Measurements from ENCODE around the gene CCDC112. TPM values are rescaled to one million over a fixed set of nuclear protein-coding genes. Genes with fewer than 3 reads are reported as not detected.

Gene CCDC112
- total RNA-seq, 1 donor from 2014 or later, result 13.0 TPM

DNA sequence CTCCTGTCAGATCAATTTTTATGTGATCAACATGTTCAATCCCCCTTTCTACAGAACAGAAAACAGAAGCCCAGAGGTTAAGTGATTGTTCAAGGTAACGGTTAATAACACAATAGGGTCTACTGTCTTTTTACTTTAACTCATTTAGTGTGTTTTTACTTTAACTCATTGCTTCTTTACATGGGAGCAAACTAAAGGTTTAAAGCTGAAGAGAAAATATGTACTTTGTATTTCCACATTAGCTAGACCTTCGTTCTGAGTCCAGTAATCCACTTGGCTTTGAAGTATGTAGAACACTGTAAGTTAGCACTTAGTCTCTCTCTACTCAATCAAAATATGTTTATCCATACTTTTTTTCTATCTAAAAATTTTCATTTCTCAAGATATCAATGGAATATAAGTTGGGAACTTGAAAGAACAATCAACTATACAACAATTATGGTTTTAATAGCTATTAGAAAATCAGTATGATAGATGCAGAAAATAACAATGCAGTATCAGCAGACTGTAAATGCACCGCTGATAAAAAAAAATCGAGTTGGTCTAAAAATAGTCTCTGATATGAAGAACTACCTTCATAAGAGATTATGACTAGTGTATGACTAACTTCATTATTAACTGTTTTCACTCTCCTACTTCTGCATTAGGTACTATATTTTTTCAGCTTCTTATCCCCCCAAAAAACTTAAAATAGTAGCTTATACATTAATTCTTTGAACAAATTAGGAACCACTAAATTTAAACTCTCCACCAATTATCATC, 54.4 kb downstream of the CCDC112 start:
- no peak overlapping the region for H3K4me3 Mint-ChIP-seq (ENCODE audit: unreplicated experiment)
- no peaks in the 10 kb centered on the region for H3K4me1 Mint-ChIP-seq (ENCODE audit: low read depth, unreplicated experiment)
- H3K36me3 ChIP-seq (ENCODE audit: insufficient read depth, low read length), result peaks cover under 1% of the 10 kb centered on the region
- FAIRE-seq (no peak), DNase-seq (ENCODE audit: low read depth) (peak; percentile 6)
- no peak overlapping the region for H3K9ac ChIP-seq (ENCODE audit: low read length)
- no peaks in the 10 kb centered on the region for H3K27me3 ChIP-seq (ENCODE audit: insufficient read depth, low read length)
- H3K4me2 ChIP-seq (ENCODE audit: low read length), result peak overlapping the region; percentile 7
- H3K27me3 Mint-ChIP-seq (ENCODE audit: low read depth, unreplicated experiment), result no peaks in the 10 kb centered on the region
- no peak overlapping the region for H2AFZ ChIP-seq (ENCODE audit: low read depth, low read length)
- peaks cover 4% of the 10 kb centered on the region for H3K4me1 ChIP-seq (ENCODE audit: insufficient read depth, low read length)
- H4K20me1 ChIP-seq (ENCODE audit: insufficient read depth, low read length), result peaks cover 26% of the 10 kb centered on the region
- H3K9me3 ChIP-seq (ENCODE audit: insufficient read depth, low read depth, low read length), result no peaks in the 10 kb centered on the region
- peaks cover 33% of the 10 kb centered on the region for H3K79me2 ChIP-seq (ENCODE audit: insufficient read depth, low read length)
- H3K4me3 ChIP-seq (ENCODE audit: insufficient read depth, low read depth, low read length), result no peak overlapping the region
- H3K27ac ChIP-seq (ENCODE audit: low read depth, low read length), result no peak overlapping the region
- no peaks in the 10 kb centered on the region for H3K9me3 Mint-ChIP-seq (ENCODE audit: unreplicated experiment)
- TF ChIP-seq EZH2 (IDR thresholded peaks at IDR 0.05; ENCODE audit: insufficient read depth, low read length), result no peak
- TF ChIP-seq, protein P1, sequence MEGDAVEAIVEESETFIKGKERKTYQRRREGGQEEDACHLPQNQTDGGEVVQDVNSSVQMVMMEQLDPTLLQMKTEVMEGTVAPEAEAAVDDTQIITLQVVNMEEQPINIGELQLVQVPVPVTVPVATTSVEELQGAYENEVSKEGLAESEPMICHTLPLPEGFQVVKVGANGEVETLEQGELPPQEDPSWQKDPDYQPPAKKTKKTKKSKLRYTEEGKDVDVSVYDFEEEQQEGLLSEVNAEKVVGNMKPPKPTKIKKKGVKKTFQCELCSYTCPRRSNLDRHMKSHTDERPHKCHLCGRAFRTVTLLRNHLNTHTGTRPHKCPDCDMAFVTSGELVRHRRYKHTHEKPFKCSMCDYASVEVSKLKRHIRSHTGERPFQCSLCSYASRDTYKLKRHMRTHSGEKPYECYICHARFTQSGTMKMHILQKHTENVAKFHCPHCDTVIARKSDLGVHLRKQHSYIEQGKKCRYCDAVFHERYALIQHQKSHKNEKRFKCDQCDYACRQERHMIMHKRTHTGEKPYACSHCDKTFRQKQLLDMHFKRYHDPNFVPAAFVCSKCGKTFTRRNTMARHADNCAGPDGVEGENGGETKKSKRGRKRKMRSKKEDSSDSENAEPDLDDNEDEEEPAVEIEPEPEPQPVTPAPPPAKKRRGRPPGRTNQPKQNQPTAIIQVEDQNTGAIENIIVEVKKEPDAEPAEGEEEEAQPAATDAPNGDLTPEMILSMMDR (IDR thresholded peaks at IDR 0.05; ENCODE audit: insufficient read depth, low read depth, low read length), result no peak
- no peak overlapping the region for H3K27ac Mint-ChIP-seq (ENCODE audit: unreplicated experiment)
- peaks cover 4% of the 10 kb centered on the region for H3K36me3 Mint-ChIP-seq (ENCODE audit: low read depth, unreplicated experiment)

DNA sequence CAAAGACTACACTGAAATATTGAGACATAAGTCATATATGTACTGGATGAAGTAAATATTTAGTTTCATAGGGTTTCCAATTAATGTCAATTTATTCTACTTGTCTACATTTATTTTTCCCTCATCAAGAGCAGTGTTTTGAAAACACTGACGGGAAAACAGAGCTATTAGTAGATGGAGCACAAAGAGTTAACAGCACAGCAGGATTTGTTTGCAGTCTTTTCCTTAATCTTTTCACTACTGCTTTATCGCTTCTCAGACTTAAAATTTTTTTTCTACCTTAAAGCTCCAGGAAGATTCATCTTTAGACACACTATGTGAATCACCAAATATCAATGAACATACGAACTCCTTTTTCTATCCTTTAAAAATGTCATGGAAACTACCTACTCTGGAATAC, 59.4 kb downstream of the CCDC112 start:
- FAIRE-seq, result no peak
- peaks cover 3% of the 10 kb centered on the region for H3K36me3 ChIP-seq (ENCODE audit: insufficient read depth, low read length)
- no peak overlapping the region for H2AFZ ChIP-seq (ENCODE audit: low read depth, low read length)
- H3K4me2 ChIP-seq (ENCODE audit: low read length), result no peak overlapping the region
- peaks cover 3% of the 10 kb centered on the region for H4K20me1 ChIP-seq (ENCODE audit: insufficient read depth, low read length)
- no peak overlapping the region for H3K27ac ChIP-seq (ENCODE audit: low read depth, low read length)
- Mint-ChIP-seq H3K27ac (ENCODE audit: unreplicated experiment) (no peak overlapping the region), H3K36me3 (ENCODE audit: low read depth, unreplicated experiment) (peaks cover 4% of the 10 kb centered on the region), H3K4me3 (ENCODE audit: unreplicated experiment) (no peak overlapping the region), H3K4me1 (ENCODE audit: low read depth, unreplicated experiment) (no peaks in the 10 kb centered on the region), H3K27me3 (ENCODE audit: low read depth, unreplicated experiment) (no peaks in the 10 kb centered on the region), H3K9me3 (ENCODE audit: unreplicated experiment) (no peaks in the 10 kb centered on the region)
- TF ChIP-seq EZH2 (IDR thresholded peaks at IDR 0.05; ENCODE audit: insufficient read depth, low read length), result no peak
- TF ChIP-seq, protein P1 (IDR thresholded peaks at IDR 0.05; ENCODE audit: insufficient read depth, low read depth, low read length), result no peak
- H3K9ac ChIP-seq (ENCODE audit: low read length), result no peak overlapping the region
- H3K27me3 ChIP-seq (ENCODE audit: insufficient read depth, low read length), result no peaks in the 10 kb centered on the region
- no peak for DNase-seq (ENCODE audit: low read depth)
- H3K9me3 ChIP-seq (ENCODE audit: insufficient read depth, low read depth, low read length), result no peaks in the 10 kb centered on the region
- no peaks in the 10 kb centered on the region for H3K4me1 ChIP-seq (ENCODE audit: insufficient read depth, low read length)
- H3K79me2 ChIP-seq (ENCODE audit: insufficient read depth, low read length), result peaks cover 7% of the 10 kb centered on the region
- no peak overlapping the region for H3K4me3 ChIP-seq (ENCODE audit: insufficient read depth, low read depth, low read length)

DNA sequence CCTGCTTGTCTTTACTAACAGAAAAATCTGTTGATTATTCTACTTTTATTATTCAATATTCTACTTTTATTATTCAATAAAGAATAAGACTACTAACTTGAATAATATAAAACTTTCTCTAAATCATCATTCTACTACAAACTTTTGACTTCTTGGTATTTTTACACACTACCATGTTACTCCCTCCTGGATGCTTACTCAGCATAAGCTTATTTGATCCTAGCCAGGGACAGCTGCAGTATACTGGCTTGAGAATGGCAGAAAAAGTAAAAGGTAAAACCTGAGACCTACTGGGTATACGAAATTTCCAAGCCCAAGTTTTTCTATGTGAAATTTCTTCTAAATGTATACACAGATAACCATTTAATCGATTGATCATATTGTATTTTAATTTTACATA, 59.9 kb downstream of the CCDC112 start:
- H3K4me1 Mint-ChIP-seq (ENCODE audit: low read depth, unreplicated experiment), result no peaks in the 10 kb centered on the region
- TF ChIP-seq, protein P1 (IDR thresholded peaks at IDR 0.05; ENCODE audit: insufficient read depth, low read depth, low read length), result no peak
- TF ChIP-seq EZH2 (IDR thresholded peaks at IDR 0.05; ENCODE audit: insufficient read depth, low read length), result no peak
- peaks cover 3% of the 10 kb centered on the region for H3K36me3 ChIP-seq (ENCODE audit: insufficient read depth, low read length)

More for the DNA sequence above, 59.9 kb downstream of the CCDC112 start:
- no peaks in the 10 kb centered on the region for H3K27me3 Mint-ChIP-seq (ENCODE audit: low read depth, unreplicated experiment)
- Histone ChIP-seq H3K27me3 (ENCODE audit: insufficient read depth, low read length) (no peaks in the 10 kb centered on the region), H3K4me3 (ENCODE audit: insufficient read depth, low read depth, low read length) (no peak overlapping the region), H3K4me1 (ENCODE audit: insufficient read depth, low read length) (no peaks in the 10 kb centered on the region), H2AFZ (ENCODE audit: low read depth, low read length) (no peak overlapping the region), H3K27ac (ENCODE audit: low read depth, low read length) (no peak overlapping the region), H3K9ac (ENCODE audit: low read length) (no peak overlapping the region), H3K79me2 (ENCODE audit: insufficient read depth, low read length) (peaks cover 2% of the 10 kb centered on the region), H3K4me2 (ENCODE audit: low read length) (no peak overlapping the region), H4K20me1 (ENCODE audit: insufficient read depth, low read length) (no peaks in the 10 kb centered on the region), H3K9me3 (ENCODE audit: insufficient read depth, low read depth, low read length) (no peaks in the 10 kb centered on the region)
- H3K36me3 Mint-ChIP-seq (ENCODE audit: low read depth, unreplicated experiment), result peaks cover 4% of the 10 kb centered on the region
- H3K27ac Mint-ChIP-seq (ENCODE audit: unreplicated experiment), result no peak overlapping the region
- H3K9me3 Mint-ChIP-seq (ENCODE audit: unreplicated experiment), result no peaks in the 10 kb centered on the region
- DNase-seq (ENCODE audit: low read depth), result no peak
- H3K4me3 Mint-ChIP-seq (ENCODE audit: unreplicated experiment), result no peak overlapping the region
- no peak for FAIRE-seq

All from astrocyte (in vitro differentiated cells and primary cell).